GM12878 (cell line): ENCODE data around the gene STAT5A. TPM values are rescaled to one million over a fixed set of nuclear protein-coding genes. Genes with fewer than 3 reads are reported as not detected.

ENCODE experiments used
- ATAC-seq: fragments of 200-7000 bp; cut with Tn5 transposase; 3 replicates; pipeline ENCODE4 v1.9.1; 2020; ENCODE audit warnings: mild to moderate bottlenecking, moderate library complexity
- BruUV-seq: library from RNA; stranded (reverse); fragments of 400-500 nt; replicated peaks from 2 replicates; lab custom pipeline; 2021; lab: Mats Ljungman, UMichigan
- CTCF ChIA-PET: fragments of 300-600 bp; sonication (Branson Sonifier 250); formaldehyde crosslinking; extraction: SDS; loops from one replicate; lab custom pipeline; 2021; ENCODE audit warnings: inconsistent platforms; lab: Yijun Ruan, JAX
- POLR2A ChIA-PET: fragments of 350-600 bp; formaldehyde crosslinking; extraction: SDS; loops from one replicate; lab custom pipeline; 2021; ENCODE audit warnings: inconsistent platforms; lab: Charles Lee
- RAD21 ChIA-PET: fragments of 300-600 bp; sonication (Branson Sonifier 250); formaldehyde crosslinking; loops from one replicate; lab custom pipeline; 2023; ENCODE audit warnings: antibody characterized with exemption; ENCODE audit not compliant: unreplicated experiment; lab: Charles Lee
- SMC1A ChIA-PET: fragments of 300-600 bp; sonication (Branson Sonifier 250); formaldehyde crosslinking; loops from one replicate; lab custom pipeline; 2023; ENCODE audit not compliant: unreplicated experiment, uncharacterized antibody; lab: Charles Lee
- DNase-seq: peaks from one replicate; pipeline ENCODE4 v3.0.0-alpha.2; 2011; ENCODE audit warnings: low read depth, low spot score
- FAIRE-seq: peaks from 3 replicates; lab custom pipeline; 2011; peaks lifted over from hg19 to GRCh38; lab: Jason Lieb, UNC
- H2AFZ ChIP-seq: 2 replicates; pipeline ENCODE4 v1.6.0; 2011; ENCODE audit warnings: low read depth, low read length, control low read depth; ENCODE audit not compliant: control insufficient read depth
- H3K27ac ChIP-seq: 2 replicates; pipeline ENCODE4 v1.5.1; 2011; ENCODE audit warnings: control low read depth; ENCODE audit not compliant: control insufficient read depth, insufficient read depth
- H3K27me3 ChIP-seq, 2 experiments: replicated peaks in 1 of 2; 2 replicates each; pipeline versions ENCODE4 v1.6.0 to v1.6.1; 2011; ENCODE audit warnings: low read length in 1 of 2; ENCODE audit not compliant: control insufficient read depth in 2 of 2, insufficient read depth in 2 of 2
- H3K36me3 ChIP-seq, 2 experiments: 2 replicates each; pipeline ENCODE4 v1.5.1; 2011; ENCODE audit warnings: low read length in 1 of 2; ENCODE audit not compliant: control insufficient read depth in 2 of 2, insufficient read depth in 2 of 2
- H3K4me1 ChIP-seq: 2 replicates; pipeline ENCODE4 v1.6.1; 2011; ENCODE audit warnings: mild to moderate bottlenecking, low read length, moderate library complexity, mixed read lengths; ENCODE audit not compliant: control insufficient read depth, insufficient read depth
- H3K4me2 ChIP-seq: 2 replicates; pipeline ENCODE4 v1.6.0; 2011; ENCODE audit warnings: control low read depth; ENCODE audit not compliant: control insufficient read depth, insufficient read depth
- H3K4me3 ChIP-seq: fragments of 200-600 bp; sonication (generic); 2 replicates; pipeline ENCODE4 v1.5.1; 2016
- H3K79me2 ChIP-seq: 2 replicates; pipeline ENCODE4 v1.6.0; 2011; ENCODE audit warnings: low read length; ENCODE audit not compliant: control insufficient read depth, insufficient read depth
- H3K9ac ChIP-seq: 2 replicates; pipeline ENCODE4 v1.8.0; 2011; ENCODE audit warnings: low read length, control low read depth, mixed read lengths; ENCODE audit not compliant: control insufficient read depth, insufficient read depth
- H3K9me3 ChIP-seq: replicated peaks from 3 replicates; pipeline ENCODE4 v1.5.1; 2011; ENCODE audit warnings: mild to moderate bottlenecking, low read length; ENCODE audit not compliant: control insufficient read depth, insufficient read depth
- H4K20me1 ChIP-seq: 2 replicates; pipeline ENCODE4 v1.6.0; 2011; ENCODE audit not compliant: control insufficient read depth, insufficient read depth
- ASH2L ChIP-seq: fragments of 300-600, 200-600 bp; sonication (generic); IDR thresholded peaks from 2 replicates; pipeline ENCODE4 v1.6.1; 2017; ENCODE audit warnings: low read depth, mild to moderate bottlenecking, borderline replicate concordance
- BRCA1 ChIP-seq: IDR thresholded peaks from 2 replicates; pipeline ENCODE4 v1.6.1; 2011; ENCODE audit warnings: low read depth, low read length, improper control_type of control experiment
- CHD1 ChIP-seq: IDR thresholded peaks from 2 replicates; pipeline ENCODE4 v1.6.1; 2012; ENCODE audit warnings: low read depth, low read length, improper control_type of control experiment
- CTCF ChIP-seq, 3 experiments: IDR thresholded peaks in 2 of 3; conservative IDR thresholded peaks in 1 of 3; 2 replicates each; pipeline ENCODE4 v1.5.1; 2011; ENCODE audit warnings: low read depth in 3 of 3, low read length in 3 of 3, mild to moderate bottlenecking in 3 of 3, control low read depth in 2 of 3, moderate library complexity in 2 of 3, inconsistent platforms in 1 of 3, mixed read lengths in 1 of 3; ENCODE audit not compliant: control insufficient read depth in 2 of 3, insufficient read depth in 1 of 3; ENCODE audit errors: extremely low read depth in 1 of 3
- EGR1 ChIP-seq, 2 experiments: IDR thresholded peaks; 1 replicate in 1 of 2; 2 replicates in 1 of 2; pipeline ENCODE4 v1.6.1; 2011 to 2012; ENCODE audit warnings: low read depth in 2 of 2, low read length in 2 of 2, borderline replicate concordance in 1 of 2, mild to moderate bottlenecking in 1 of 2, moderate library complexity in 1 of 2
- KAT2A ChIP-seq: conservative IDR thresholded peaks from 2 replicates; pipeline ENCODE4 v1.6.1; 2011; ENCODE audit warnings: low read depth, low read length; ENCODE audit not compliant: control insufficient read depth
- LARP7 ChIP-seq: fragments of 450-650 bp; IDR thresholded peaks from 2 replicates; pipeline ENCODE4 v1.6.1; 2017; ENCODE audit warnings: mild to moderate bottlenecking
- MYC ChIP-seq: IDR thresholded peaks from 2 replicates; pipeline ENCODE4 v1.6.1; 2011; ENCODE audit warnings: mild to moderate bottlenecking, low read length, moderate library complexity, inconsistent platforms; ENCODE audit not compliant: insufficient read depth, insufficient replicate concordance, insufficient read length, severe bottlenecking
- NFXL1 ChIP-seq: fragments of 450-650 bp; IDR thresholded peaks from 2 replicates; pipeline ENCODE4 v1.6.1; 2017; ENCODE audit warnings: antibody characterized with exemption, mild to moderate bottlenecking, borderline replicate concordance
- PAX5 ChIP-seq: IDR thresholded peaks from 2 replicates; pipeline ENCODE4 v1.6.1; 2011; ENCODE audit warnings: low read depth, low read length, borderline replicate concordance
- SMARCA5 ChIP-seq: fragments of 450-650 bp; IDR thresholded peaks from 2 replicates; pipeline ENCODE4 v1.6.1; 2017; ENCODE audit warnings: mild to moderate bottlenecking
- SREBF1 ChIP-seq: IDR thresholded peaks from 2 replicates; pipeline ENCODE4 v1.6.1; 2012; ENCODE audit warnings: mild to moderate bottlenecking, low read length
- TBL1XR1 ChIP-seq: IDR thresholded peaks from 2 replicates; pipeline ENCODE4 v1.6.1; 2012; ENCODE audit warnings: low read depth, low read length, improper control_type of control experiment
- TCF12 ChIP-seq: IDR thresholded peaks from 2 replicates; pipeline ENCODE4 v1.6.1; 2011; ENCODE audit warnings: low read depth, mild to moderate bottlenecking, low read length
- WRNIP1 ChIP-seq: IDR thresholded peaks from 2 replicates; pipeline ENCODE4 v1.6.1; 2011; ENCODE audit warnings: low read depth, low read length, improper control_type of control experiment, borderline replicate concordance
- WGBS: methylation state at CpG from one replicate; pipeline ENCODE4 v1.1.6; 2016; ENCODE audit warnings: low lambda C conversion rate; ENCODE audit not compliant: insufficient replicate concordance, insufficient coverage; ENCODE audit errors: missing lambda C conversion rate; 5-methylcytosine and 5-hydroxymethylcytosine counted together
- in situ Hi-C: fragments of 300-500 bp; cut with MboI; formaldehyde crosslinking; loops from 9 replicates; pipeline ENCODE4 v1.14.3; 2018; ENCODE audit warnings: mixed read lengths
- intact Hi-C: fragments of 100-400 bp; cut with micrococcal nuclease; formaldehyde crosslinking; loops from one replicate; pipeline ENCODE4 v1.14.2; 2022; ENCODE audit not compliant: unreplicated experiment
- polyA plus RNA-seq, 11 experiments: library from polyadenylated mRNA; depleted of rRNA in 4 of 11; unstranded in 6 of 11; stranded (reverse) in 5 of 11; fragments of >200 nt; fragmentation: Nextera tagmentation in 4 of 11; fragmentation: Illumina TruSeq in 1 of 11; extraction: Ambion mirVana in 4 of 11; extraction: Trizol in 1 of 11; gene quantifications; 1 replicate in 1 of 11; 2 replicates in 10 of 11; pipeline versions ENCODE4 v1.2.1 to v1.2.3, GENCODE V29; 2011 to 2016; ENCODE audit warnings: inconsistent platforms in 2 of 11, missing spikeins in 2 of 11, low read depth in 1 of 11
- total RNA-seq, 4 experiments: library from RNA; depleted of rRNA in 3 of 4; stranded (reverse); fragments of >200 nt in 3 of 4; fragmentation: Illumina TruSeq in 1 of 4; extraction: Trizol in 1 of 4; gene quantifications; 2 replicates each; pipeline versions ENCODE4 v1.2.1 to v1.2.3, GENCODE V29; 2013 to 2021
- TF ChIP-seq, protein P1 (sequence below): fragments of 450-650 bp; IDR thresholded peaks from 2 replicates; pipeline ENCODE4 v1.6.1; 2016; ENCODE audit warnings: mild to moderate bottlenecking
- TF ChIP-seq, protein P2 (sequence below): fragments of 450-650 bp; IDR thresholded peaks from 2 replicates; pipeline ENCODE4 v1.6.1; 2017; ENCODE audit warnings: low read depth, mild to moderate bottlenecking, moderate library complexity

The STAT5A gene
- total and polyA plus RNA-seq, 10 of the 15 experiments (the other 5 are each of a cell fraction or from before 2014, with no cell fraction given), result 14.8 to 86.4 (median 41.5) TPM

- intact Hi-C loops (no loop called here), in situ Hi-C loops (no loop called here)
- H3K36me3 ChIP-seq, result no peaks in the 10 kb centered on the region
- POLR2A ChIA-PET, result no interaction called here
- peaks cover 1% of the 10 kb centered on the region for H3K79me2 ChIP-seq
- H4K20me1 ChIP-seq, result no peaks in the 10 kb centered on the region
- ATAC-seq (no peak), FAIRE-seq (no peak), DNase-seq (no peak)
- SMC1A ChIA-PET, result no interaction called here
- H3K4me3 ChIP-seq, result no peak overlapping the region
- no peak overlapping the region for H2AFZ ChIP-seq
- CTCF ChIA-PET, result interaction anchor here (1.6 kb wide), 1 partner anchor 60 kb away, joined by 3 read pairs; no protein-coding TSS in a partner anchor
- no peaks in the 10 kb centered on the region for H3K27me3 ChIP-seq
- no peak for TF ChIP-seq PAX5
- TF ChIP-seq CTCF (IDR thresholded peaks at IDR 0.05 in 2 of 3, conservative IDR thresholded peaks at IDR 0.05 in 1 of 3; ENCODE audit: control insufficient read depth in 2 of 3, extremely low read depth in 1 of 3, insufficient read depth in 1 of 3, low read depth in 3 of 3, low read length in 3 of 3), result no peak
- no peak for TF ChIP-seq NFXL1
- no peak for TF ChIP-seq ASH2L
- no peak for TF ChIP-seq TCF12
- no peak for TF ChIP-seq TBL1XR1
- no peak for TF ChIP-seq EGR1 (IDR thresholded peaks at IDR 0.05; ENCODE audit: borderline replicate concordance in 1 of 2, low read depth in 2 of 2, low read length in 2 of 2)
- TF ChIP-seq BRCA1, result no peak
- no peak for TF ChIP-seq SREBF1
- no peak for TF ChIP-seq LARP7
- TF ChIP-seq, protein P1, sequence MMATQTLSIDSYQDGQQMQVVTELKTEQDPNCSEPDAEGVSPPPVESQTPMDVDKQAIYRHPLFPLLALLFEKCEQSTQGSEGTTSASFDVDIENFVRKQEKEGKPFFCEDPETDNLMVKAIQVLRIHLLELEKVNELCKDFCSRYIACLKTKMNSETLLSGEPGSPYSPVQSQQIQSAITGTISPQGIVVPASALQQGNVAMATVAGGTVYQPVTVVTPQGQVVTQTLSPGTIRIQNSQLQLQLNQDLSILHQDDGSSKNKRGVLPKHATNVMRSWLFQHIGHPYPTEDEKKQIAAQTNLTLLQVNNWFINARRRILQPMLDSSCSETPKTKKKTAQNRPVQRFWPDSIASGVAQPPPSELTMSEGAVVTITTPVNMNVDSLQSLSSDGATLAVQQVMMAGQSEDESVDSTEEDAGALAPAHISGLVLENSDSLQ, result no peak
- no peak for TF ChIP-seq CHD1
- TF ChIP-seq SMARCA5, result no peak
- TF ChIP-seq KAT2A, result no peak
- no peak for TF ChIP-seq WRNIP1
- TF ChIP-seq, protein P2, sequence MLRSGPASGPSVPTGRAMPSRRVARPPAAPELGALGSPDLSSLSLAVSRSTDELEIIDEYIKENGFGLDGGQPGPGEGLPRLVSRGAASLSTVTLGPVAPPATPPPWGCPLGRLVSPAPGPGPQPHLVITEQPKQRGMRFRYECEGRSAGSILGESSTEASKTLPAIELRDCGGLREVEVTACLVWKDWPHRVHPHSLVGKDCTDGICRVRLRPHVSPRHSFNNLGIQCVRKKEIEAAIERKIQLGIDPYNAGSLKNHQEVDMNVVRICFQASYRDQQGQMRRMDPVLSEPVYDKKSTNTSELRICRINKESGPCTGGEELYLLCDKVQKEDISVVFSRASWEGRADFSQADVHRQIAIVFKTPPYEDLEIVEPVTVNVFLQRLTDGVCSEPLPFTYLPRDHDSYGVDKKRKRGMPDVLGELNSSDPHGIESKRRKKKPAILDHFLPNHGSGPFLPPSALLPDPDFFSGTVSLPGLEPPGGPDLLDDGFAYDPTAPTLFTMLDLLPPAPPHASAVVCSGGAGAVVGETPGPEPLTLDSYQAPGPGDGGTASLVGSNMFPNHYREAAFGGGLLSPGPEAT, result no peak
- no peak for TF ChIP-seq MYC
- TF ChIP-seq, all 136 proteins: peak for 0
- Histone ChIP-seq H3K4me2 (no peak overlapping the region), H3K9ac (no peak overlapping the region), H3K27ac (no peak overlapping the region), H3K4me1 (peaks cover 19% of the 10 kb centered on the region), H3K9me3 (no peaks in the 10 kb centered on the region)
- RAD21 ChIA-PET, result no interaction called here
- 83% methylated on average over 7 of the region's 7 CpGs for WGBS
- no TSS peak for BruUV-seq
Measured at GRCh38 chr17:42281571-42282096, 6.7 kb upstream of the STAT5A start.
